Measurements from ENCODE around the gene PROSER2. TPM values are rescaled to one million over a fixed set of nuclear protein-coding genes. Genes with fewer than 3 reads are reported as not detected.

The PROSER2 gene
- total and polyA plus RNA-seq, 4 donors, result 6.5 to 24.9 (median 9.9) TPM

DNA sequence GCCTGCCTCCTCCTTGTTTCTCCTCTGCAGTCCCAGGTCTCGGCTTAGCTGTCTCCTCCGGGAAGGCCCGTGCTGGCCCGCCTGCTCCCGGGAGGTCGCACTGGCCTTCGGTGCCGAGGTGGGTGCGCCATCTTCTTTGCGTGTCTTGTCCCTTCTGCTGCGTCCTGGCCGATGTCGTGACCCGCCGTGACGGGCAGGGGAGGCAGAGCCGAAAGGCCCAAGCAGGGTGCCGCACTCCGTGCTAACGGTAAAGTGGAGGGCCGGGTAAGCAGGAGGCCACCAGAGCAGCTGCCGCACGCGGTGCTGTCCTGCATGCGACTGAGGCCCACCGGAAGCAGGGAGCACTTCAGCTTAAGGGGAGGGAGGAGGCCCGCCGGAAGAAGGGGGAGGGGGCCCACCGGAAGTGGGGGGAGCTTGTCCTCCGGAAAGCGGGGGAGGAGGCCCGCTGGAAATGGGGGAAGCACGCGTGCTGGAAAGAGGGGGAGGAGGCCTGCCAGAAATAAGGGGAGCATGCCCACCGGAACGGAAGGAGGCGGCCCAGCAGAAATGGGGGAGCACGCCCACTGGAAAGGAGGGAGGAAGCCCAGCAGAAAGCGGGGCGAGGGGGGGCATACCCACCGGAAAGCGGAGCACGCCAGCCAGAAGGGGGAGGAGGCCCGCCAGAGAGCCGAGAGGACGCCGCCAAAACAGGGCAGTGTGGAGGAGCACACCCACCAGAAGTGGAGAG is 71.4 kb downstream of the PROSER2 start (continued):
- TF ChIP-seq, protein P1, sequence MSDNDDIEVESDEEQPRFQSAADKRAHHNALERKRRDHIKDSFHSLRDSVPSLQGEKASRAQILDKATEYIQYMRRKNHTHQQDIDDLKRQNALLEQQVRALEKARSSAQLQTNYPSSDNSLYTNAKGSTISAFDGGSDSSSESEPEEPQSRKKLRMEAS (IDR thresholded peaks at IDR 0.05), result no peak
- TF ChIP-seq NR2F2 (IDR thresholded peaks at IDR 0.05), result no peak
- TF ChIP-seq, protein P2, sequence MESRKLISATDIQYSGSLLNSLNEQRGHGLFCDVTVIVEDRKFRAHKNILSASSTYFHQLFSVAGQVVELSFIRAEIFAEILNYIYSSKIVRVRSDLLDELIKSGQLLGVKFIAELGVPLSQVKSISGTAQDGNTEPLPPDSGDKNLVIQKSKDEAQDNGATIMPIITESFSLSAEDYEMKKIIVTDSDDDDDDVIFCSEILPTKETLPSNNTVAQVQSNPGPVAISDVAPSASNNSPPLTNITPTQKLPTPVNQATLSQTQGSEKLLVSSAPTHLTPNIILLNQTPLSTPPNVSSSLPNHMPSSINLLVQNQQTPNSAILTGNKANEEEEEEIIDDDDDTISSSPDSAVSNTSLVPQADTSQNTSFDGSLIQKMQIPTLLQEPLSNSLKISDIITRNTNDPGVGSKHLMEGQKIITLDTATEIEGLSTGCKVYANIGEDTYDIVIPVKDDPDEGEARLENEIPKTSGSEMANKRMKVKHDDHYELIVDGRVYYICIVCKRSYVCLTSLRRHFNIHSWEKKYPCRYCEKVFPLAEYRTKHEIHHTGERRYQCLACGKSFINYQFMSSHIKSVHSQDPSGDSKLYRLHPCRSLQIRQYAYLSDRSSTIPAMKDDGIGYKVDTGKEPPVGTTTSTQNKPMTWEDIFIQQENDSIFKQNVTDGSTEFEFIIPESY (IDR thresholded peaks at IDR 0.05), result no peak
- TF ChIP-seq YY1 (IDR thresholded peaks at IDR 0.05), result no peak

DNA sequence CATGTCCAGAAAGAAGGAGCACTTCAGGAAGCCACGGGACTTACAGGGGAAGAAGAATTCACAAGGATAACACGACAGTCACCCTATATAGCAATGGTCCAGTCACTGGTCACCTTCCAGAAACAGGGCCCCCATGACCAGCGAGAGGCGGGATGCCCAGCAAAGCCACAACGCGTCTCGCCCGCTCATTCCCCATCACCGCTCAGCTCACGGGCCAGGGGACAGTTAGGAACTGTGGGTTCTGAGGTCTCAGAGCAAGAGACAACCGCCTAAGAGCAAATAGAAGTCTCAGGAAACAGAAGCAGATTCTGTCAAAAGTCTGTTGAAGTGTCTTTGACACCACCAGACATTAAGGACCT is 71.9 kb downstream of the PROSER2 start:
- Histone ChIP-seq H3K27me3 (ENCODE audit: control insufficient read depth in 4 of 4, insufficient read depth in 4 of 4, low read length in 3 of 4) (no peaks in the 10 kb centered on the region), H3K9me3 (ENCODE audit: control insufficient read depth in 4 of 4, low read length in 3 of 4) (no peaks in the 10 kb centered on the region), H3K27ac (ENCODE audit: low read depth in 1 of 2, low read length in 2 of 2) (no peak overlapping the region), H3K9ac (ENCODE audit: low read depth in 1 of 2, low read length in 2 of 2) (no peak overlapping the region), H3K36me3 (ENCODE audit: control insufficient read depth in 4 of 4, insufficient read depth in 3 of 4, low read depth in 1 of 4, low read length in 3 of 4) (no peaks in the 10 kb centered on the region), H3K4me1 (ENCODE audit: control insufficient read depth in 4 of 4, insufficient read depth in 4 of 4, low read length in 3 of 4) (peaks cover 2 to 14% (median 10%) of the 10 kb centered on the region in 4 donors), H3K4me3 (ENCODE audit: low read depth in 1 of 3, low read length in 3 of 3) (no peak overlapping the region)
- WGBS, result 98% methylated on average over 11 of the region's 11 CpGs
- no peak for DNase-seq (ENCODE audit: low spot score)
- TF ChIP-seq RXRA (IDR thresholded peaks at IDR 0.05), result no peak
- TF ChIP-seq FOXA1 (IDR thresholded peaks at IDR 0.05), result no peak
- TF ChIP-seq, protein P1 (IDR thresholded peaks at IDR 0.05), result no peak
- TF ChIP-seq FOXA2 (IDR thresholded peaks at IDR 0.05), result no peak
- TF ChIP-seq HNF4G (IDR thresholded peaks at IDR 0.05), result no peak
- no peak for TF ChIP-seq HNF4A (conservative IDR thresholded peaks at IDR 0.05)
- TF ChIP-seq, protein P3, sequence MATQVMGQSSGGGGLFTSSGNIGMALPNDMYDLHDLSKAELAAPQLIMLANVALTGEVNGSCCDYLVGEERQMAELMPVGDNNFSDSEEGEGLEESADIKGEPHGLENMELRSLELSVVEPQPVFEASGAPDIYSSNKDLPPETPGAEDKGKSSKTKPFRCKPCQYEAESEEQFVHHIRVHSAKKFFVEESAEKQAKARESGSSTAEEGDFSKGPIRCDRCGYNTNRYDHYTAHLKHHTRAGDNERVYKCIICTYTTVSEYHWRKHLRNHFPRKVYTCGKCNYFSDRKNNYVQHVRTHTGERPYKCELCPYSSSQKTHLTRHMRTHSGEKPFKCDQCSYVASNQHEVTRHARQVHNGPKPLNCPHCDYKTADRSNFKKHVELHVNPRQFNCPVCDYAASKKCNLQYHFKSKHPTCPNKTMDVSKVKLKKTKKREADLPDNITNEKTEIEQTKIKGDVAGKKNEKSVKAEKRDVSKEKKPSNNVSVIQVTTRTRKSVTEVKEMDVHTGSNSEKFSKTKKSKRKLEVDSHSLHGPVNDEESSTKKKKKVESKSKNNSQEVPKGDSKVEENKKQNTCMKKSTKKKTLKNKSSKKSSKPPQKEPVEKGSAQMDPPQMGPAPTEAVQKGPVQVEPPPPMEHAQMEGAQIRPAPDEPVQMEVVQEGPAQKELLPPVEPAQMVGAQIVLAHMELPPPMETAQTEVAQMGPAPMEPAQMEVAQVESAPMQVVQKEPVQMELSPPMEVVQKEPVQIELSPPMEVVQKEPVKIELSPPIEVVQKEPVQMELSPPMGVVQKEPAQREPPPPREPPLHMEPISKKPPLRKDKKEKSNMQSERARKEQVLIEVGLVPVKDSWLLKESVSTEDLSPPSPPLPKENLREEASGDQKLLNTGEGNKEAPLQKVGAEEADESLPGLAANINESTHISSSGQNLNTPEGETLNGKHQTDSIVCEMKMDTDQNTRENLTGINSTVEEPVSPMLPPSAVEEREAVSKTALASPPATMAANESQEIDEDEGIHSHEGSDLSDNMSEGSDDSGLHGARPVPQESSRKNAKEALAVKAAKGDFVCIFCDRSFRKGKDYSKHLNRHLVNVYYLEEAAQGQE (IDR thresholded peaks at IDR 0.05), result no peak
- no peak for TF ChIP-seq NR2F2 (IDR thresholded peaks at IDR 0.05)
- TF ChIP-seq EGR1 (IDR thresholded peaks at IDR 0.05; ENCODE audit: low read depth in 2 of 2), result no peak
- no peak for TF ChIP-seq YY1 (IDR thresholded peaks at IDR 0.05)
- TF ChIP-seq, protein P2 (IDR thresholded peaks at IDR 0.05), result no peak
- TF ChIP-seq, protein P4, sequence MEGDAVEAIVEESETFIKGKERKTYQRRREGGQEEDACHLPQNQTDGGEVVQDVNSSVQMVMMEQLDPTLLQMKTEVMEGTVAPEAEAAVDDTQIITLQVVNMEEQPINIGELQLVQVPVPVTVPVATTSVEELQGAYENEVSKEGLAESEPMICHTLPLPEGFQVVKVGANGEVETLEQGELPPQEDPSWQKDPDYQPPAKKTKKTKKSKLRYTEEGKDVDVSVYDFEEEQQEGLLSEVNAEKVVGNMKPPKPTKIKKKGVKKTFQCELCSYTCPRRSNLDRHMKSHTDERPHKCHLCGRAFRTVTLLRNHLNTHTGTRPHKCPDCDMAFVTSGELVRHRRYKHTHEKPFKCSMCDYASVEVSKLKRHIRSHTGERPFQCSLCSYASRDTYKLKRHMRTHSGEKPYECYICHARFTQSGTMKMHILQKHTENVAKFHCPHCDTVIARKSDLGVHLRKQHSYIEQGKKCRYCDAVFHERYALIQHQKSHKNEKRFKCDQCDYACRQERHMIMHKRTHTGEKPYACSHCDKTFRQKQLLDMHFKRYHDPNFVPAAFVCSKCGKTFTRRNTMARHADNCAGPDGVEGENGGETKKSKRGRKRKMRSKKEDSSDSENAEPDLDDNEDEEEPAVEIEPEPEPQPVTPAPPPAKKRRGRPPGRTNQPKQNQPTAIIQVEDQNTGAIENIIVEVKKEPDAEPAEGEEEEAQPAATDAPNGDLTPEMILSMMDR (IDR thresholded peaks at IDR 0.05; ENCODE audit: low read depth, low read length, missing input control), result no peak
- no peak for TF ChIP-seq TAF1 (conservative IDR thresholded peaks at IDR 0.05)
- no peak for TF ChIP-seq JUND (IDR thresholded peaks at IDR 0.05)
- TF ChIP-seq, protein P5, sequence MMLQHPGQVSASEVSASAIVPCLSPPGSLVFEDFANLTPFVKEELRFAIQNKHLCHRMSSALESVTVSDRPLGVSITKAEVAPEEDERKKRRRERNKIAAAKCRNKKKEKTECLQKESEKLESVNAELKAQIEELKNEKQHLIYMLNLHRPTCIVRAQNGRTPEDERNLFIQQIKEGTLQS (IDR thresholded peaks at IDR 0.05), result no peak
- no peak for TF ChIP-seq RAD21 (IDR thresholded peaks at IDR 0.05)
- no peak for TF ChIP-seq GABPA (IDR thresholded peaks at IDR 0.05 in 1 of 2, conservative IDR thresholded peaks at IDR 0.05 in 1 of 2)

Measured in liver (tissue), 9 donors.